Neuronal stem cell (in vitro differentiated cells): ENCODE data around the gene CIBAR2.

Source experiments
- DNase-seq: peaks from one replicate; pipeline ENCODE4 v3.0.0-alpha.2; 2013; ENCODE audit warnings: low spot score
- H2AFZ ChIP-seq: one replicate; pipeline ENCODE4 v1.6.1; 2013; ENCODE audit warnings: mild to moderate bottlenecking, low read length, inconsistent platforms
- H2AK5ac ChIP-seq: 2 replicates; pipeline ENCODE4 v1.6.1; 2013; ENCODE audit warnings: low read depth, mild to moderate bottlenecking, inconsistent platforms, low read length, moderate library complexity, mixed read lengths
- H2BK120ac ChIP-seq: 2 replicates; pipeline ENCODE4 v1.6.1; 2013; ENCODE audit warnings: low read depth, mild to moderate bottlenecking, inconsistent platforms, low read length, moderate library complexity, mixed read lengths
- H2BK12ac ChIP-seq: one replicate; pipeline ENCODE4 v1.6.1; 2013; ENCODE audit warnings: low read length, inconsistent platforms
- H2BK15ac ChIP-seq: 2 replicates; pipeline ENCODE4 v1.6.1; 2013; ENCODE audit warnings: mild to moderate bottlenecking, low read length, inconsistent platforms, mixed read lengths
- H2BK5ac ChIP-seq: one replicate; pipeline ENCODE4 v1.6.1; 2013; ENCODE audit warnings: inconsistent platforms, mild to moderate bottlenecking, low read length, moderate library complexity
- H3K14ac ChIP-seq: one replicate; pipeline ENCODE4 v1.6.1; 2013; ENCODE audit warnings: low read length, inconsistent platforms
- H3K18ac ChIP-seq: 2 replicates; pipeline ENCODE4 v1.6.1; 2013; ENCODE audit warnings: low read length, inconsistent platforms
- H3K23ac ChIP-seq: 2 replicates; pipeline ENCODE4 v1.6.1; 2013; ENCODE audit warnings: low read depth, mild to moderate bottlenecking, mixed read lengths, low read length, inconsistent platforms; ENCODE audit not compliant: poor library complexity
- H3K27ac ChIP-seq: replicated peaks from 3 replicates; pipeline ENCODE4 v1.5.1; 2013; ENCODE audit warnings: low read length, inconsistent platforms
- H3K27me3 ChIP-seq, 3 experiments: 2 replicates each; pipeline ENCODE4 v1.6.1; 2013; ENCODE audit warnings: low read length in 3 of 3, mild to moderate bottlenecking in 2 of 3, inconsistent platforms in 1 of 3, low read depth in 1 of 3, mixed read lengths in 1 of 3, moderate library complexity in 1 of 3; ENCODE audit not compliant: control insufficient read depth in 3 of 3, insufficient read depth in 3 of 3
- H3K36me3 ChIP-seq, 2 donors: replicated peaks in 1 of 2; 2 replicates each; pipeline ENCODE4 v1.6.1; 2013; ENCODE audit warnings: low read length in 2 of 2; ENCODE audit not compliant: control insufficient read depth in 2 of 2, insufficient read depth in 2 of 2
- H3K4ac ChIP-seq: 2 replicates; pipeline ENCODE4 v1.6.1; 2013; ENCODE audit warnings: inconsistent platforms, mild to moderate bottlenecking, low read length, moderate library complexity
- H3K4me1 ChIP-seq, 2 donors: 1 replicate in 1 of 2; 2 replicates in 1 of 2; pipeline ENCODE4 v1.6.1; 2013; ENCODE audit warnings: low read length in 2 of 2, low read depth in 1 of 2; ENCODE audit not compliant: control insufficient read depth in 2 of 2, insufficient read depth in 1 of 2
- H3K4me2 ChIP-seq: one replicate; pipeline ENCODE4 v1.6.1; 2013; ENCODE audit warnings: mild to moderate bottlenecking, low read length, inconsistent platforms; ENCODE audit not compliant: insufficient read depth, poor library complexity, severe bottlenecking
- H3K4me3 ChIP-seq, 2 donors: 2 replicates each; pipeline ENCODE4 v1.5.1; 2013; ENCODE audit warnings: low read length in 2 of 2, mild to moderate bottlenecking in 2 of 2, inconsistent platforms in 1 of 2, moderate library complexity in 1 of 2
- H3K79me1 ChIP-seq: one replicate; pipeline ENCODE4 v1.6.1; 2013; ENCODE audit warnings: low read depth, mild to moderate bottlenecking, inconsistent platforms, low read length, moderate library complexity
- H3K9ac ChIP-seq: one replicate; pipeline ENCODE4 v1.6.1; 2013; ENCODE audit warnings: mild to moderate bottlenecking, low read depth, low read length, inconsistent platforms; ENCODE audit not compliant: poor library complexity
- H3K9me3 ChIP-seq, 2 donors: replicated peaks in 1 of 2; 2 replicates each; pipeline versions ENCODE3 to v1.6.1; 2013; ENCODE audit warnings: low read length in 2 of 2, mild to moderate bottlenecking in 2 of 2, inconsistent platforms in 1 of 2, low read depth in 1 of 2, mixed read lengths in 1 of 2, moderate library complexity in 1 of 2; ENCODE audit not compliant: control insufficient read depth in 2 of 2, insufficient read depth in 1 of 2
- H4K8ac ChIP-seq: one replicate; pipeline ENCODE4 v1.6.1; 2013; ENCODE audit warnings: low read depth, mild to moderate bottlenecking, inconsistent platforms, low read length, moderate library complexity
- H4K91ac ChIP-seq: one replicate; pipeline ENCODE4 v1.6.1; 2013; ENCODE audit warnings: low read length, low read depth, mild to moderate bottlenecking, inconsistent platforms; ENCODE audit not compliant: poor library complexity
- WGBS, 2 donors: extraction: QIAGEN DNeasy Blood & Tissue Kit; methylation state at CpG; one replicate each; pipeline ENCODE4 v1.1.7; 2013; ENCODE audit warnings: missing lambda C conversion rate in 2 of 2, mixed read lengths in 1 of 2; ENCODE audit not compliant: insufficient read length in 2 of 2, insufficient replicate concordance in 1 of 2; ENCODE audit errors: extremely low coverage in 2 of 2; 5-methylcytosine and 5-hydroxymethylcytosine counted together

CIBAR2 gene

DNA sequence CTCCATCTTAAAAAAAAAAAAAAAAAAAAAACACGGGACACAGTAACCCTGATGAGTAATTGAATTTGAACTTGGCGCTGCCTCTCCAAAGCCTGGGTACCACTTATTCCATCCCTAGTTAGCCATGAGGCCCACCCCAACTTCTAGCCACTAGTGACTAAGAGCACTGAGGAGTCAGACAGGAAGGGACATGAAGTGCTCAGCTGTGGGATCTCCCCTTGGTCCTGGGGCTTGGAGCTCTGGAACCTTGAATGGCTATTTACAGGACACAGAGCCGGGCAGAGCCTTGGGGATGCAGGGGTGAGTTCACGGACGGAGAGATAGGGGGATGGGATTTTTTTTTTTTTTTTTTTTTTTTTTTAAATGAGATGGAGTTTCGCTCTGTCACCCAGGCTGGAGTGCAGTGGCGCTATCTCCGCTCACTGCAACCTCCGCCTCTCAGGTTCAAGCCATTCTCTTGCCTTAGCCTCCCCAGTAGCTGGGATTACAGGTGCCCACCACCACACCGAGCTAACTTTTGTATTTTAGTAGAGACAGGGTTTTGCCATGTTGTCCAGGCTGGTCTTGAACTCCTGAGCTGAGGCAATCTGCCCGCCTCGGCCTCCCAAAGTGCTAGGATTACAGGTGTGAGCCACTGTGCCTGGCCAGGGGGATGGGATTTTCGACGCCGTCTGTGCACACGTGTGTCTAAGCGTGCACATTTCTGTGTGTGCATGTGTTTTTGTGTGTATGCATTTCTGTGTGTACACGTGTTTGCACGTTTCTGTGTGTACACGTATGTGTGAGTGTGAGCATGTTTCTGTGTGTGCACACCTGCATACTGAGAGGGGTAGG lies 20.4 kb upstream of the CIBAR2 start:
- Histone ChIP-seq H4K8ac (no peak overlapping the region), H3K18ac (peak overlapping the region; percentile 50), H3K9me3 (peaks cover 0 to 2% of the 10 kb centered on the region in 2 donors), H3K4me3 (no peak overlapping the region), H3K4me2 (no peak overlapping the region), H2BK15ac (no peak overlapping the region), H3K9ac (no peak overlapping the region), H3K27me3 (no peaks in the 10 kb centered on the region), H3K36me3 (no peaks in the 10 kb centered on the region), H3K14ac (no peak overlapping the region), H3K4ac (no peak overlapping the region), H2AFZ (no peak overlapping the region), H2BK12ac (no peak overlapping the region), H2BK120ac (no peak overlapping the region), H2AK5ac (no peak overlapping the region), H3K79me1 (no peaks in the 10 kb centered on the region), H3K4me1 (peaks cover 3 to 31% of the 10 kb centered on the region in 2 donors), H4K91ac (no peak overlapping the region), H3K27ac (no peak overlapping the region), H3K23ac (no peak overlapping the region), H2BK5ac (no peak overlapping the region)
- no CpG with 5 or more reads among the region's 20 CpGs for WGBS, 2 donors
- DNase-seq, result no peak

DNA sequence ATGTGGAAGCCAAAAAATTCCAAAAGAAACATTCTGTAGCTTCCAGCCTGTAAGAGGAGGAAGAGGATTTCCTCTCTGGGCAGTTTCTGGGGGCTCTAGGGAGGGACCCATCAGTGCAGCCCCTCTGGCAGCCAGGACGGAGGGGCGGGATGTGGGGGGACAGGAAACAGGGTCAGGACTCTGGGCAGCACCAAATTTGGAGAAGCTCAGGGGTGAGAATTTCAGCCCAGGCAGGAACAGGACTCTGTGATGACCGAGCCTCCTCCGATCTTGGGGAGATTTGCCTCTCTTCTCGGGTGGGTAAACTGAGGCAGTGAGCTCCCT lies 18.4 kb upstream of the CIBAR2 start:
- Histone ChIP-seq H2BK15ac (no peak overlapping the region), H3K4me3 (no peak overlapping the region), H2AK5ac (no peak overlapping the region), H3K27me3 (peaks cover 0 to 7% (median 0%) of the 10 kb centered on the region in 3 experiments), H3K18ac (no peak overlapping the region), H3K4ac (no peak overlapping the region), H3K14ac (no peak overlapping the region), H4K8ac (no peak overlapping the region), H2AFZ (peak overlapping the region; percentile 87), H2BK5ac (no peak overlapping the region), H3K27ac (no peak overlapping the region), H3K36me3 (no peaks in the 10 kb centered on the region), H3K4me1 (peaks cover 8 to 27% of the 10 kb centered on the region in 2 donors), H3K9ac (no peak overlapping the region), H3K9me3 (peaks cover 0 to 2% of the 10 kb centered on the region in 2 donors), H3K23ac (no peak overlapping the region), H3K4me2 (no peak overlapping the region), H4K91ac (no peak overlapping the region), H3K79me1 (no peaks in the 10 kb centered on the region), H2BK120ac (no peak overlapping the region), H2BK12ac (no peak overlapping the region)
- WGBS, 2 donors, result no CpG with 5 or more reads among the region's 5 CpGs
- no peak for DNase-seq

DNA sequence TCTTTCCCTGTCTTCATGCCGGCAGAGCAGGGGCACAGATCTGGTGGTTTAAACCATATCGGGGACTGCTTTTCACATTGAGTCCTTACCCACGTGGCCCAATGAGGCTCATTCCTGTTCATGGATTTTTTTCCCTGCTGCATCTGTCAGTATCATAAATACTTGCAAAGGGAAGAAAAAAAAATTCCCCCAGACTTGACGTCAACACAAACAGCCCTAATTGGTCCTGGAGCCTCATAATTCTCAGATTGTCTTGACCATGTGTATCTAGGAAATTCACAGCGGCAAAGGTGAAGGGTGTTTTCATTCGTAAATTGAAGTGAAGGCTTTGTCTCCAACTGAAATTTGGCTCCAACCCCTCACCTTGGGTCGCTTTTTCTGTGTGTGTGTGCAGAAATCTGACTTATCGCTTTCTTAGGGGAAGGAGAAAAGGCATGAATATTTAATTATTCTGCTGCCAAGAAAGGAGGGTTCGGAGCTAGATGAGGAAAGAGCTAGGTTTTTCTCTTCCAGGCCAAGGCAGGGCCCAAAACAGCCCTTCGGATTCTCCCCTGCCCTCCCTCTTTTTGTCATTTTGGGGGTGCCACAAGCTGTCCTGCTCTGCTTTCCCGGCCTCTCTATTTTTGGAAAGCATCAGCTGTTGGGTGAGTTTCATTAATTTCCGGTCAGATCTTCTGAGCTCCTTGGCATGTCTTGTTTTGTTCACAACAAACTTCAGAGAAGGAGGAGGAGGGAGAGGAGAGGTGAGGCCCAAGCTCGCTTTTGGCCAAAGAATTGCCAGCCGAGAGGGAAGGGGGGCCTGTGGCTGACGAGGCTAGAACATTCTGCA lies 17.8 kb upstream of the CIBAR2 start:
- Histone ChIP-seq H3K27me3 (peaks cover 0 to 8% (median 0%) of the 10 kb centered on the region in 3 experiments), H3K36me3 (no peaks in the 10 kb centered on the region), H3K18ac (no peak overlapping the region), H2BK12ac (no peak overlapping the region), H2AFZ (peak overlapping the region; percentile 87), H3K9ac (no peak overlapping the region), H3K4me1 (peaks cover 8 to 27% of the 10 kb centered on the region in 2 donors), H2BK5ac (no peak overlapping the region), H2AK5ac (no peak overlapping the region), H3K23ac (no peak overlapping the region), H2BK120ac (no peak overlapping the region), H4K91ac (no peak overlapping the region), H3K9me3 (peaks cover 0 to 2% of the 10 kb centered on the region in 2 donors), H3K4me2 (no peak overlapping the region), H4K8ac (no peak overlapping the region), H2BK15ac (no peak overlapping the region), H3K4me3 (no peak overlapping the region), H3K27ac (no peak overlapping the region), H3K14ac (no peak overlapping the region), H3K4ac (no peak overlapping the region), H3K79me1 (no peaks in the 10 kb centered on the region)
- DNase-seq, result no peak
- no CpG with 5 or more reads among the region's 15 CpGs for WGBS, 2 donors
